DMS 273 (cell line): ENCODE results near the gene SUN5.
"Not testable (repeated sequence)": the region's sequence is repeated elsewhere in the genome, so short reads cannot be mapped to it uniquely, and the experiment has no call there.

Experiments used
- DNase-seq: peaks from one replicate; lab custom pipeline; 2025; ENCODE audit not compliant: unreplicated experiment; lab: John Stamatoyannopoulos, UW

The SUN5 gene

DNA sequence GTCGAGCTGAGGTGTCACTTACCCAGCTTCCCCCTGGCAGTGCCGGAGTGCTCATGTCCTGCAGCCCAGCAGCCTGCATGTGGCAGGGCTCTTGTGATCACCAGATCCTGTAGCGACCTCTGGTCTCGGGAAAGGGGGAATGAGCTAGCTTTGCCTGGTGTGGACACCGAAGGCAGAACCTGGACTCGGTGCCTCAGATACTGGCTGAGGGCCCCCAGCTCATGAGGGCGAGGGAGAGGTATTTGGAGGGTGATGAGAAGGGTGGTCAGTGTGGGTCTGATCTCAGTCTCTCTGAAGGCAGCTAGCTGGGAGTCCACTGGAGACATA, 26.3 kb downstream of the SUN5 start:
- no peak for DNase-seq

DNA sequence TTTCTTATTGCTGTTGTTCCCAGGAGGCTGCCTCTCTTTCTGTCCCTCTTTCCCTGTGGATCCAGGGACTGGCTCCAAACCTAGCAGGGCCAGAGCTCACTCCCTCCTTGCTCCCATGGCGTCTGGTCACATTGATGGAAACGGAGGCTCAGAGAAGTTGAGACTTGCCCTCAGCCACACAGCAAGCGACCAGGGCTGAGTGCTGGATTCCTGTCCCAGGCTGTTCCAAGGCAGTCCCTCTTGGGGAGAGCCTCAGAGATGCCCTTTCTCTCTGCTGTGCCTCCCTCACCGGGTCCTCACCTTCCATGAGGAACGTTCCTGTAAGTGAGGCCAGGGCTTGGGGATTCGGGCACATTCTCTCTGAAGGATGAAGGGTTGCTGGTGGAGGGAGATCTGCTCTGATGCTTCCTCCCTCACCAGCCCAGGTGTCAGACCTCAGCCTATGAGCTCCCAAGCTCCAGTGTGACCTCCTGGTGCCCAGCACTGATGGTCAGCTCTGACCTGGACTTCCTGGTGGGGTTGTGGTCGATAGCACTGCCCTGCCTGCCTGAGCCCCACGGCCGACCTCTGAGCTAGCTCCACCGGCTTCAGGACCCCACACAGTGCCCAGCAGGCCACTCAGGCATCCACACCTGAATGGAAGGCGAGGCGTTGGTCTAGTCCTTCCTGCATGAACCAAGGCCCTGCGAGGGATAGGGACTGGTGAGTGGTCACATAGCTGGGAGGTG, 26.8 kb downstream of the SUN5 start:
- DNase-seq = no peak

DNA sequence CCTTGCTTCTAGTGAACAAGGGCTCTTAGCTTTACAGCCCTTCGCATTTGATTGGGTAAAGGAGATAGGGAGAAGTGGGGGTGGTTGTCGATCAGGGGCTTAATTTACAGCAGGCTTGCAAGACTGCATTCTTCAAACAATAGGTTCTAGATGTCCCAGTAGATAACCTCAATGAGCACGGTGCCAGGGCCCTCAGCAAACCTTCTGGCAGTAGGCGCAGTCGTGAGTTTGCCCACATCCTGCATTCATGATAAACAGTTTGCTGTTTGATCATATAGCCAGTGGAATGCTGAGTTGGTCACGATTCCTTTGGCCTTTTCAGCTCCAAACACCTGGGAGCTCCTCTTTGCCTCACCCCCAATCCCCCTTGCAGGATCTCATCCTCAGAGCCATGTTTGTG, 27.5 kb downstream of the SUN5 start:
- no peak for DNase-seq

DNA sequence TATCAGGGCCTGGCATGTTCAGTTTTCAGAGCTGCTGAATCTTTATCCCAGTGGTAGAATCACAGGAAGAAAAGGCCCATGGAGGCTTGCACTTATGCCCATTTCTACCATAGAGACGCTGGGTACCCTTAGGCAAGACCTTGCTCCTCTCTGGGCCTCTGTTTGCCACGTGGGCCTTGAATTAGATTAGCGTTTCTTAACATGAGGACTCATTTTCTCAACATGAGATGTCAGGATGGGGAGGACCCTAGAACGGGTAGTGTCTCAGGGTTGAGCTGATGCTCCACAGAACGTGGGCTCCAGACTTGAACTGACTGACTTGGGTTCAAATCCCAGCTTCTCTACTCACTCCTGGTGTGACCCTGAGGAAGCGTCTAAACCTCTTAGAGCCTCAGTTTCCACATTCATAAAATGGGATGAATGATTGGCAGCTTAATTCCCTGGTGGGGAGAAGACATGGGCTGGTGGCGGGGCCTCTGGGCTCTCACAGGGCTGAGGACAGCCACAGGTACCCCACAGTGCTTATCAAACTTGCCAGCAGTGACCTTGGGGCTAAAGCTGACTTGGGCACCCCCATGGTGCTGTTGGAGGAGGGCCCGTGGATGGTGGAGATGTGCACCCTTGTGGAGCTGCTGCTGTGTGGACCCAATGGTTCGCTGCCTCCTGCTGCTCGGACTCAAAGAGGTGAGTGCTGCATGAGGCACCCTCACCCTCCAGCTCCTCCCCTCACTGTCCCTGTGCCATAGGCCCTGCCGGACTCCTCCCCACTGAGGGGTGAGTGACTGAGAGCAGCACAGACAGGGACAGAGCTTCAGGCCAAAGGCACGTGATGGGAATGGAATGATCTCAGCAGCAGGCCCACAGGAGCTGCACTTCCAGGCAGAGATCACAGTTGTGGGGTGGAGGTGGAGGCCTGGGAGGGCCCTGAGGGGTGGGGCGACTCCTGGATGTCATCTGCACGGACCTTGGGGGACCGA, 28.2 kb downstream of the SUN5 start:
- DNase-seq = no peak

DNA sequence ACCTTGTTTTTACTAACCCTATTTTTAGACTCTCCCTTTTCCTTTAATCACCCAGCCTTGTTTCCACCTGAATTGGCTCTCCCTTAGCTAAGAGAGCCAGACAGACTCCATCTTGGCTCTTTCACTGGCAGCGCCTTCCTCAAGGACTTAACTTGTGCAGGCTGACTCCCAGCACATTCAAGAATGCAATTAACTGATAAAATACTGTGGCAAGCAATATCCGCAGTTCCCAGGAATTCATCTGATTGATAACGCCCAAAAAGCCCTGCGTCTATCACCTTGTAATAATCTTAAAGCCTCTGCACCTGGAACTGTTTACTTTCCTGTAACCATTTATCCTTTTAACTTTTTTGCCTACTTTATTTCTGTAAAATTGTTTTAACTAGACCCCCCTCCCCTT, 29.1 kb downstream of the SUN5 start:
- not testable (repeated sequence) for DNase-seq

DNA sequence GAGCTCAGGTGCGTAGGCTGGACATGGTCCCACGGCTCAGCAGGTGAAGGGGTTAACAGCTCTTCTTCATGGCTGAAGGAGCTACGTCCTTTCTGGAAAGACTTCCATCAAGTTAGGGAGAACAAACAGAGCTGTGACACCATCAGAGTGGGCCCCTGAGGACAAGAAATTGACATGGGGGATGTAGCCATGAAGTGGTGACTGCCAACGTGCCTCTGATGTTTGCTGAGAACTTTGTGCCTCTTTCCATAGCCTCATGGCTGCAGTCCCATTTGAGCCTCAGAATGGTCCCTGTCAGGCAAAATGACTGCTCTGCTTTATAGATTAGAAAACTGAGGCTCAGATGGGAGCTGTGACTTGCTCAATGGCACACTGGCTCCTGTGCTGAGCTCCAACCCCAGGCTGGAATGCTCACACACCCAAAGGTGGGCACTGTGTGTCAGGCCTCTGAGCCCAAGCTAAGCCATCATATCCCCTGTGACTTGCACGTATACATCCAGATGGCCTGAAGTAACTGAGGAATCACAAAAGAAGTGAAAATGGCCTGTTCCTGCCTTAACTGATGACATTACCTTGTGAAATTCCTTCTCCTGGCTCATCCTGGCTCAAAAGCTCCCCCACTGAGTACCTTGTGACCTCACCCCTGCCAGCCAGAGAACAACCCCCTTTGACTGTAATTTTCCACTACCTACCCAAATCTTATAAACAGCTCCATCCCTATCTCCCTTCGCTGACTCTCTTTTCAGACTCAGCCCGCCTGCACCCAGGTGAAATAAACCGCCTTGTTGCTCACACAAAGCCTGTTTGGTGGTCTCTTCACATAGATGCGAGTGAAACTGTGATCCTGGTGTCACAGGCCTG, 29.8 kb downstream of the SUN5 start:
- DNase-seq = not testable (repeated sequence)

DNA sequence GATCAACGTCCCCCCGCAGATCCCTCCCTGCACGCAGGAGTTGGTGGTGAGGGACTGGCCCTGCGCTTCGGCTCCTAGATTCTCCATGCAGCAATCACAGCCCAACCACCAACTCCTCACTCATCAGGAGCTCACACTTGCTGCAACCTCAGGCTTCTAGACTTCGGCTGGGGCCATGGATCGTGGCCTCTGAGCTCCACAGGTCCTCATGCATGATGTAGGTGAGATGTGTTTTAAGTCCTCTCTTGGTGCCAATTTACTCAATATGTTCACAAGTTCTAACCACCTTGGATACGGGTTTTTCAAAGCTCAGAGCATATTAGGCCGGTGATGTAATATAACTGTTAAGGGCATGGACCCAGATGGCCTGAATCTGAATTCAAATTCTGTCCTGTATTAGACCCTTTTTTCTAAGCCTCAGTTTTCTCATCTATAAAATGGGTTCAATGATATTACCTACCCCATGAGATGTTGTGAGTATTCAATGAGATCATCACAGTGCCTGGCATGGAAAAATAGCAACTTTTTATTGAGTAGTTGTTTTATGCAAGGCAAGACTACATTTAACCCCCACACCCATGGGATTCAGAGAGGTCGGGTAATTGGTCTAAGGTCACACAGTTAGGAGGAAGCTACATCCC, 31.0 kb downstream of the SUN5 start:
- no peak for DNase-seq

DNA sequence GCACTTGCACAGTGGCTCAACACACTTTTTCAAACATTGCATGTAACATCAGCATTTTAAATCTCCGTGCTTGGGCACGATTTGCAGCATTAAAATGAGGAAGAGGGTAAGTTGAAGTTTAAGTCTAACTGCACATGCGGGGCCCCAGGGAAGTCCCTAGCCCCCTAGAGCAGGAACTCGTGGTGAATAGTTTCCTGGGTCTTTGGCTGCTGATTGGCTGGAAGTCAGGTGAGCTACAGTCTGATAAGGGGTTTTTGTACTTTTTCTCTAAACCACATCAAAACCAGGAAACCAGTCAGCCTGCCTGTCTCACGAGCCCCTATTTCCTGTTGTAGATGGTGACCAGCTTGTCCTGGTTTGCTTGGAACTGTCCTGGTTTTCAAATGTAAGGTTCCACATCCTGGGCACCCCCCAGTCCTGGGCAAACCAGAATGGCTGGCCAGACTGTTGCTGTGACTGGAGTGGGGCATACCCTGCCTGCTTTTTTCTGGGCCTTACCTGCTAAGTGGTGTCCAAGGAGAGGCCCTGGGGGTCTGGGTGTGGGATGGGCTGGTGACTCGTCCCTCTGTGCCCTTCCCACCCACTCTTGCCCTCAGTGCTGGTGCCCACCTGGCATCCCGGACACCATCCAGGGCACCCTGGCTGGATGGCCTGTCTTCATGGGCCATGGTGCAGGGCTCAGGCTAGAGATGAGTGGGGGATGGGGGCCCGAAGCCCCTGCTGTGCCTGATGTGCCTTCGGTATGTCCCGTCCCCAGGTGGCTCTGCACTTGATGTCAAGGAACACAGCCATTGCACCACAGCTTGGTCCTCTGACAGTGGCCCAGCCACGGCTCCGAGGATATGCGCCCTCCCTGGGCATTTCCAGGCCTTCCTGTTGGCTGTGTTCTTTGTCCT, 31.8 kb downstream of the SUN5 start:
- no peak for DNase-seq

DNA sequence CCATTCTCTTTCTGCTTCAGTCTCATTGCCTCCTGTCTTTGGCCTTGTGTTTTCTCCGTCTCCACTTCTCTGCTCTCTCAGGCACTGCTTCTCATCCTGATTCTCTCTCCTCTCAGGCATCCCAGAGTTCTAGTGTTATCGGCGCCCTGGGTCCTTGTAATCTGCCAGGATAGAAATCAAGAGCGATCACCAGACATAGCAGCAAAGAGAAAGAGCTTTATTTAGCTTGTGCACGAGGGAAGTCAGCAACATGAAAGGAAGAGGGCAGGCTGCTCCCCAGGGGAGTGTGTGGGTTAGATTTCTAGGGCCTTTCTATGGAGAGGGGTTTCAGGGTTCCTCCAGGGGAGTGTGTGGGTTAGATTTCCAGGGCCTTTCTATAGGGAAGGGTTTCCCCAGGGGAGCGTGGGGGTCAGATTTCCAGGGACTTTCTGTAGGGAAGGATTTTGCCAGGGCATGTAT, 32.5 kb downstream of the SUN5 start:
- DNase-seq = no peak

DNA sequence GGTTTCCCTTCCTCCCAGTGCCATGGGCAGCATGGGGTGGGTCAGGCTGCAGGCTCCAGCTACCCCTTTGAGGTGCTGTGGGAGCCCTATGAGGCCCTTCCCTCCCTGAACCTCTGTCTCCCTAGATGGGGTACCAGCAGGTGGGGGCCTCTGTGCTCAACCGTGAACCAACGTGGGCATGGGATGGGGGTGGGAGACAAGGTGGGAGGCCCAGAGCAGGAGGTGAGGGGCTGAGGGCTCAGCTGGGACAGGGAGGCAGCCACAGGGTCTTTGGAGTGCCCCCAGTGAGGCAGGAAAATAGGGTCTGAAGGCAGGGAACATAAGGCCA, 33.3 kb downstream of the SUN5 start:
- no peak for DNase-seq

DNA sequence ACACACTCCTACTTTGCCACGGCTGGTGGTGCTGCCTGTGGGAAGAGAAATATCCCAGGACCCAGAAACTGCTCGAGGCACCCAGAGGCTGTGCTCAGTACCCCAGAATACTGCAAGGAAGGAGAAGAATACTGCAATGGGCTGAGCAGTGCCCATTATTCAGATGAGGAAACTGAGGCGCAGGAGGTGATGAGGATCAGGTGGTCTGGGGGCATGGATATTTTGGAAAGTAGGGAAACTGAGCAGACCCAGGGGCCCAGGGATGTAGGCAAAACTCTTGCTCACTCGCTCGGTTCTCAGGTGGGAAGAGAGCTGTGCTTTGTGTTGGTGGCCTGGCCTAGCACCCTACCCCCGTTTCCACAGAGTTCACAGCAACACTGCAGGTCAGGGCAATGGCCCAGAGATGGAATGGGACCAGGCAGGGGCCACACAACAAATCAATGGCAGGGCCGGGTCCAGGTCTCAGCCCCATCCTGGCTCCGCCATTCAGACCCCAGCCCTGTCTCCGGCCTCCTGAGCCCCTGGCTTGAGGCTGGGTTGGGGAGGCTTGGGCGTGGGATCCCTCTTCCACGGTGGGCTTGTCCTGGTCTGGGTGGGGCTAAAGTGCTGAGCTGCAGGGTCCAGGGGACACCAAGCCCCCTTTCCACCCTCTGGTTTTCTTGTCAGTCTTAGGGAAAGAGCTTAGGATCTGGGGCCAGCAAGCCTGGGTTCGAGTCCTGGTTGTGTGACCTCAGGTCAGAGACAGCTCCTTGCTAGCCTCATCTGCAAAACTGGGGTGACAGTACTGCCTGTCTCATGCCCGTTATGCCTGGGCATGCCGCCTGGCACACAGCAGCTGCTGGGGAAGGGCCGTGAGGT, 33.9 kb downstream of the SUN5 start:
- DNase-seq = no peak

DNA sequence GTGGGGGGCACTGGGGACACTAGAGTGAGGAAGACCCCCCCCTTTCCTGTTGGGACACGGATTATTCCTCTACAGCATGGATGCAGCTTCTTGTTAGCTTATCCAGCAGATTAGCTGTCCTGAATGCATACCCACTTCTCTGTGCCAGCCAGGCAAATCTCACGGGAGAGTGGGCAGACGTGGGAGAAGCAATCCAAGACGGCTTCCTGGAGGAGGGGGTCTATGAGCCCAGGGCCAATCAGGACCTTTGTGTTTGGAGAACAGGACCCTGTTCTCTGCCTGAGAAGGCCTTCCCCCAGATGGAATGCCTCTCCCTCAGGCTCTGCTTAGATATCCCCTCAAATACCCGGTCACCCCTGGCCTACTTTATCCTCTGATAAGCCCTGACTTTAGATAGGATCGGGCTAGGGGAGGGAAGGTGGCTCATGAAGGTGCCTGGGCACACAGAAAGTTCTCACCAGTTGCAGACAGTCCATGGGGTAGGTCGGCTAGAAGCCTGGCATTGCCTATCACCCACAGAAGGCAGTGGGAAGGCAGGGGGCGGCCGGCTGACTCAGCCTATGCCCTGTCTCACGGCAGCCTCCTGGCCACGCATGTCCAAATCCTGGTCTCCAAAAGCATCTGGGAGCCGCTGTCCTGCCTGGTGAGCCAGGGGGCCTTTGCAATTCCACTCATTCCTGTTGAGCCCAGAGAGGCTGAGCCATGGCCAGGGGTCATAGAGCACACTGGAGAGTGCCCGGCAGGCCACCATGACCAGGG, 34.7 kb downstream of the SUN5 start:
- DNase-seq = no peak

DNA sequence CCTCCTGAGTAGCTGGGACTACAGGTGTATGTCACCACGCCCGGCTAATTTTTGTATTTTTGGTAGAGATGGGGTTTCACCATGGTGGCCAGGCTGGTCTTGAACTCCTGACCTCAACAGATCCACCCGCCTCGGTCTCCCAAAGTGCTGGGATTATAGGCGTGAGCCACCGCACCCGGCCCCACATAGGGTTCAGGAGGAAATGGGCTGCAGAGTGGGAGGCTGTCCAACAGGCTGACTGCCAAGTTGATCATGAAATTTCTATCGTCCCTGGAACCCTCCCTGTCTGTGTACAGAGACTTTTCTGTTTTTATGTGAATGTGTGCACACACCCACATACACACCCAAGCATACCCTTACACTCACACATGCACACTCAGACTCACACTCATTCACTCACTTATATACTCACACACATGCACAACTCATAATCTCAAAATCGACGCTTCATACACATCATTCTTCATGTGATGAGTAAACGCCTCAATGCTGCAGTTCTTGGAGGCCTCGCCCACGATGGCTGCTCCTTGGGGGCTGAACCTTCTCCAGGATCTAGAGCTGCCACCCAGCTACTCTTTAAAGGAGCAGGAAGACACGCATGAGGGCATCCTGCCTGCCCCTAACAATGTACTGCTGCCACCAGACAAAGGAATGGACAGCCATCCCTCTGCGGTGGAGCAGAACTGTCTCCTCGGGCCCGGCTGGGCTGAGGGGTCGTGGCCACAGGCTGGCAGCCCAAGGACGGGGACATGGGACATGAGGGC, 35.6 kb downstream of the SUN5 start:
- no peak for DNase-seq

DNA sequence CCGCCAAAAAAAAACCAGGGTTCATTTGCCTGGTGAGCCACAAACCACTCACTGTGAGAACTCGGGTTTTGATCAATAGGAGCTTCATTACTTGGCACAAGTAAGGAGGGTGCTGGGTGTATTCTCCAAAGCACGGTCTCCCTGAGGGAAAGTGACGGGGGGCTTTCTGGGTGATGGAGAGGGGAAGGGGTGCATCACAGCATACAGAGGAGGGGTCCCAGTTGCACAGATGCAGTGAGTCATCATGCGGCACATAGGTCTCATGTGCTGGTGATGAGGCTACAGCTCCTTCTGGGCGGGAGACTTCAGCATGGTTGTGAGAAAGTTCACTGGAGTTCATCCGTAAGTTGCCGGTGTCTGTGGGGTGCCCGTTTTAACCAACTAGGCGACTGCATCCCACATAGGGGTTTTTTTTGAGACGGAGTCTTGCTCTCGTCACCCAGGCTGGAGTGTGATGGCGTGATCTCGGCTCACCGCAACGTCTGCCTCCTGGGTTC, 36.2 kb downstream of the SUN5 start:
- no peak for DNase-seq

DNA sequence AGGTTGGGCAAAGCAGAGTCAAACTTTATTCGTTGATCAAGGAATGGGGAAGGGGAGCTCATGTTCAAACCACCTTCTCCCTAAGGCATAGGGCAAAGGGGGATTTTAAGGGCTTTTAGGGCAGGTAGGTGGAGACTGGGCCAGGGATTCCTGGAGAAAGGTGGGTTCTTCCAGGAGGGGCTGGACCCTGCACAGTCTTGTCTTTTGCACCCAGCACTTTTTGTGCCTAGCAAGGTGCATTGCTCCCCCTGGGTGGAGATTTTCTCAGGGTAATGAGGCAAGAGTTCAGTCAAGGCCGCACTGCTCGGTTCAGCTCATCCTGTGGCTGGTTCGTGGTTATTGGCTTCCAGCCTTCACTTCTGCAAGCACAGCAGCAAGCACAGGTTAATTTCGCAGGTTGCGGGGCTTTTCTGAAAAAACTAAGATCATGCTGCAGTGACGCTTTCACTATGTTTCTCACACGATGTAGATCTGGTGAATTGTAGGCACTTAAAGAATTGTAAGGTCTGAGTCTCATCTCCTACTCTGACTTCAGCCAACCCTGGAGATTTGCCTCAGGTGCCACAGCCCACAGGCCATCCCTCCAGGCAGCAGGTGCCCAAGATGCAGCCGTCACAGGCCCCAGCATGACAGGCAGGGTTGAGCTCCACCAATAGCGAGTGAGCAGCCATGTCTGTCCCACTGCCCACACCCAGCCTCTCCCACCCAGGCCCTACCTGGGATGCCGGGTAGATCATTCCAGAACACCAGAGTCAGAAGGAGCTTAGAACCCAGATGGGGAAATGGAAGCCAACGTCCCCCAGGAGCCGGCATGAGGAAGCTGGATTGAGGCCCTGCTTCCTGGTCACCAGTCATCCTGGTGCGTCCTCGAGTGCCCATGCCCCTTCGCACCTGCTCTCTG, 37.1 kb downstream of the SUN5 start:
- DNase-seq = no peak

DNA sequence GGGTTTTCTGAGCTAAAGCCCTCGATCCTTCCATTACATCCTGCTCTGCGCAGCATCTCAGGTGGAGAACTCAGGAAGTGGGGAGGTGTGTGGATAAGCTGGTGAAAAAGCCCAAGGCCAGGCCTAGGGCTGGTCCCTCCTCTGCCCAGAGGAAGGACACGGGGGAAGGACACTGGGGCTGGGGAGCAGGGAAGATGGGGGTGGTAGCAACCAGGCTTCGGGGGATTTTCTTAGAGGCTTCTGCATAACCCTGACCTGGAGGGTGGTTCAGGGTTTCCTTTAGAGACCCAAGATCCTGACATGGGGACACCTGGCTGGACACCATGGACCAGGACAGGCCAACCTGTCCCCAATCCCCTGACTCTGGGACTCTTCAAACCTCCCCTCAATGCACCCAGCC, 37.9 kb downstream of the SUN5 start:
- DNase-seq = no peak
